Gastroesophageal sphincter (tissue), 3 donors: ENCODE results near the gene PTPRD.

ENCODE experiments used
- EP300 ChIP-seq: sonication (generic); formaldehyde crosslinking; IDR thresholded peaks from one replicate; pipeline ENCODE4 v1.6.1; 2017; ENCODE audit warnings: antibody characterized with exemption, mild to moderate bottlenecking
- POLR2A ChIP-seq, 2 donors: fragments of 450-650 bp; IDR thresholded peaks; one replicate each; pipeline ENCODE4 v1.6.1; 2017; ENCODE audit warnings: antibody characterized with exemption in 2 of 2, mild to moderate bottlenecking in 2 of 2, moderate library complexity in 1 of 2
- POLR2AphosphoS5 ChIP-seq: sonication (generic); formaldehyde crosslinking; IDR thresholded peaks from one replicate; pipeline ENCODE4 v1.6.1; 2017; ENCODE audit warnings: antibody characterized with exemption
- TF ChIP-seq, protein P1 (sequence below), 4 experiments: fragments of 200-600 bp in 2 of 4; fragments of 450-650 bp in 2 of 4; sonication (generic) in 1 of 4; IDR thresholded peaks; one replicate each; pipeline ENCODE4 v1.5.1; 2017 to 2019; ENCODE audit warnings: antibody characterized with exemption in 4 of 4, mild to moderate bottlenecking in 2 of 4, moderate library complexity in 2 of 4

DNA sequence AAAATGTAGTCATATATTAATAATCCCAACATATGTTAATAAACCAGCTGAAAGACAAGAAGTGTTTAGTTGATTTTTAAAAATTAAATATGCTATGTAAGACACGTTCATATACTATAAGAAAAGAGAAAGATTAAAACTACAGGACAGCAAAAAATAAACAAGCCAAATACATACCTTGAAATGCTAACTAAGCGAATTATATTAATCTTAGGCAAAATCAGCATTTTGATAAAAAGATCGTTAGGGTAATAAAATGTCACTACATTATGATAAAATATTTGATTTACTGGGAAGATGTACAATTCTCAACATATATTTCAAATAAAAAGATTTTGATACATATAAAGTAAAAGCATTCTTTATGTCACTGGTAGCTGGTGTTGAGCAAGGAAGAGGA, 938.3 kb downstream of the PTPRD start:
- no peak for TF ChIP-seq POLR2AphosphoS5
- TF ChIP-seq EP300: no peak
- TF ChIP-seq, protein P1, sequence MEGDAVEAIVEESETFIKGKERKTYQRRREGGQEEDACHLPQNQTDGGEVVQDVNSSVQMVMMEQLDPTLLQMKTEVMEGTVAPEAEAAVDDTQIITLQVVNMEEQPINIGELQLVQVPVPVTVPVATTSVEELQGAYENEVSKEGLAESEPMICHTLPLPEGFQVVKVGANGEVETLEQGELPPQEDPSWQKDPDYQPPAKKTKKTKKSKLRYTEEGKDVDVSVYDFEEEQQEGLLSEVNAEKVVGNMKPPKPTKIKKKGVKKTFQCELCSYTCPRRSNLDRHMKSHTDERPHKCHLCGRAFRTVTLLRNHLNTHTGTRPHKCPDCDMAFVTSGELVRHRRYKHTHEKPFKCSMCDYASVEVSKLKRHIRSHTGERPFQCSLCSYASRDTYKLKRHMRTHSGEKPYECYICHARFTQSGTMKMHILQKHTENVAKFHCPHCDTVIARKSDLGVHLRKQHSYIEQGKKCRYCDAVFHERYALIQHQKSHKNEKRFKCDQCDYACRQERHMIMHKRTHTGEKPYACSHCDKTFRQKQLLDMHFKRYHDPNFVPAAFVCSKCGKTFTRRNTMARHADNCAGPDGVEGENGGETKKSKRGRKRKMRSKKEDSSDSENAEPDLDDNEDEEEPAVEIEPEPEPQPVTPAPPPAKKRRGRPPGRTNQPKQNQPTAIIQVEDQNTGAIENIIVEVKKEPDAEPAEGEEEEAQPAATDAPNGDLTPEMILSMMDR (IDR thresholded peaks at IDR 0.05): no peak
- no peak for TF ChIP-seq POLR2A (IDR thresholded peaks at IDR 0.05)
